Measurements from ENCODE around the gene POLN.

Gene POLN

DNA sequence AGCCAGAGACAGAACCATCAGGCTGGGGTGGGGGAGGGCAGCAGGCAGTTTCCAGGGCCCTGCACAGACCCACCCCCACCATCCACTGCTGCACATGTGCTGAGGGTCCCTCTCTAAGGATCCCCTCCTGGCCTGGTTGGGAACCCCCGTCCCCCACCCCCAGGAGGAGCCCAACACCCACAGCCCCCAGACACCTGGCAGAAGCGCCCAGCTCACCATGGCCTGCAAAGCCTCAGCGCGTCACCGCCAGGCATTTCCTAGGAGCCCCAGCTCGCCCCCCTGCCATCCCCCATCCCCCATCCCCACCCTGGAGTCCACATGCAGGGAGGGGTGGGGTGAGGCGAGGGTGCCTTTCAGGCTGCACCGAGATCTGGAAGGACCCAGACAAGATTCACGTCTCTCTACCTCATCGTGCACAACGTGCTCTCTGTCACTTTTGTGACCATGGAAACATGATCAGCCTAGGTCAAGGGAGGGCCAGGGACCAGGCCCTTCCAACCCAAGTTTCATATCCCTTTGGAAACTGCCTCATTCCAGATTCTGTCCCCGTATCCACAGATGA, 10.7 kb upstream of the POLN start:
- in situ Hi-C loops (cut with MboI; ENCODE audit: low sequenced_read_pairs) = no loop called here

DNA sequence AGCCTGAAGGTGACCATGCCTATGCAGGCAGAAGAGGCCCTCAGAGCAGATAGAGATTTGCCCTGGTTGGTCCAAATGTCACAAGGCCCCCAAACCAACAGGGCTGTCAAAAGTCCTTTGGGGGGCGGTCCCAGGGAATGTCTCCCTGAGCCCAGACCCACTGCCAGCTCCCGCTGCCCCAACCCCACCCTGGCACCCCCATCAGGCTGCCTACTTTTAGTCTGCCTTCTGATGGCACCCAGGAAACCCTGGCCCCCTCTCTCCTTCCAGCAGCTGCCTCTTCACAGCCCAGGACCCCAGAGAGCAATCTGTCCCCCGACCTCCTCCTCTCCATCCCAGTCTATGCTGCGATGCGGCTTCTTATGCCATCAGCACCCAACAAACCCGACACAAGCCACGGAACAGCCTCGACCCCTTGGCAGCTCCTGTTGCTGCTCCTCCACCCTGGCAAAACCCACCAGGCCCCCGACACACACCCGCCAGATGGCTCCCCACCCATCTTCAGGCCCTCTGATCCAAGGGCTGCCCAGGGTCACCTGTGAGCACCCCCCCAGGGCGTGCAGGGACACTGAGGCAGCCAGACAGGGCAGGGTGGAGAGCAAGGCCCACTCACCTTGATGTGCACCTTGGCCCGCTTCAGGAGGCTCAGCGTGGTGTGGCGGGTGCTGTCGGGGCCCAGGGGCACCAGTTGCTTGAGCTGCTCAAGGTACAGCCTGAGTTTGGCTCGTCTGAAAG, 10.0 kb upstream of the POLN start:
- in situ Hi-C loops (cut with MboI; ENCODE audit: low sequenced_read_pairs) = no loop called here

DNA sequence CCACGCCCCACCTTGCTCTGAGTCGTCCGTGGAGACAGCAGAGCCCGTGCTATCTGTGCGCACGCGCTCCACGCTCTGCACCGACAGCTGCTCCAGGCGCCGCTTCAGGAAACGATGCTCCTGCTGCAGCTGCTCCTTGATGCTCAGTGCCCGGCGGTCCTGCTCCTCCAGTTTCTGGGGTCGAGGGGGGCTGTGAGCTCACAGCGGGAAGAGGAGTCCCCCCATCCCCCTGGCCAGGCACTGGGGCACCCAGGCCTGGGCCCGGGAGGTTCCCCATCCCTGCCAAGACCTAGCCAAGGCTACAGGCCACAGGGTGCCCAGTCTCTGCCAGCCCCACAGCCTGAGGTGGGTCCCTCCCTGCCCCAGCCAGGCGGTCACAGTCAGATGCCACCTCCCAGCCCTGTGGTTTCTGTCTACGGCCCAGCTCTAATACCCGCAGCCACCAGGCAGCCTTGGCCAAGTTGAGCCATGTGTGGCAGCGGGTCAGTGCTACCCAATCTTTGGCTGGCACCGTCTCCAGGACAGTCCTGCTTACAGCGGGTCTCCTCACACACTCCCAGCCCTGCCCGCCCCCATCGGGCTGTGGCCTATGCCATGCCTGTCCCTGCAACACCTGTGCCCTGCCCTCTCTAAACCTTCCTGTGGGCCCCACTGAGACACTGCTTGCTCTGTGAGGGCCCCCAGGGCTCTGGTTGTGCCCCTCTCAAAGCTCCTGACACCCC, 9.3 kb upstream of the POLN start:
- in situ Hi-C loops (cut with MboI; ENCODE audit: low sequenced_read_pairs) = no loop called here

DNA sequence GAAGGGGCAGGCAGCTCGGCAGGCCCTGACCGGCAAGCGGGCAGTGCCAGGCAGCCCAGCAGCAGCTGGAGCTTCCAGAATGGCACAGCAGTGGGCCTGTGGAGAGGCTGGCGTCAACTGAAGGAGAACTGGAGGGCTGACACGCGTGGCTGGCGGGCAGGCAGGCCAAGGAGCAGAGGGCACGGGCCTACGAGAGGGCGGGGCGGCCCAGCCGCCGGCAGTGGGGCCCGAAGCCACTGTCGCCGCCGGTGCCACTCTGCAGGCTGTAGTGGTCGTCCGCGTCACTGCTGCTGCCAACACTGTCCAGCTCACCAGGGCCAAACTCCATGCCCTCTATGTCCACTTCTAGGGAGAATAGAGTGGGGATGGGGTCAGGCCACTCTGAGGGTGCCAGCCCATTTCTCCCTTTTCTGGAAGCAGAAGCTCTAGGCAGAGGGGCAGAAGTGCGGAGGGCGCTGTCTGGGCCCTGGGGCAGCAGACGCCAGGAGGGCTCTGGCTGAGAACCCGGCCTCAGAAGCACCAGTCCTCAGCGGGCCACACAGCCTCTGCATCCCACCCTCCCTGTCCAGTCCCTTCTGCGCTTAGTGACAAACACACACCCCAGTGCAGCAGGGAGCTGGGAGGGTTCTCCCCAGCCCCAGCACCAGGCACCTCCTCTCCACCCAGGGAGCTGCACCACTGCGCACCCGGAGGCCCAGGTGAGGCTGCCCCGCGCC, 8.6 kb upstream of the POLN start:
- in situ Hi-C loops (cut with MboI; ENCODE audit: low sequenced_read_pairs) = no loop called here

DNA sequence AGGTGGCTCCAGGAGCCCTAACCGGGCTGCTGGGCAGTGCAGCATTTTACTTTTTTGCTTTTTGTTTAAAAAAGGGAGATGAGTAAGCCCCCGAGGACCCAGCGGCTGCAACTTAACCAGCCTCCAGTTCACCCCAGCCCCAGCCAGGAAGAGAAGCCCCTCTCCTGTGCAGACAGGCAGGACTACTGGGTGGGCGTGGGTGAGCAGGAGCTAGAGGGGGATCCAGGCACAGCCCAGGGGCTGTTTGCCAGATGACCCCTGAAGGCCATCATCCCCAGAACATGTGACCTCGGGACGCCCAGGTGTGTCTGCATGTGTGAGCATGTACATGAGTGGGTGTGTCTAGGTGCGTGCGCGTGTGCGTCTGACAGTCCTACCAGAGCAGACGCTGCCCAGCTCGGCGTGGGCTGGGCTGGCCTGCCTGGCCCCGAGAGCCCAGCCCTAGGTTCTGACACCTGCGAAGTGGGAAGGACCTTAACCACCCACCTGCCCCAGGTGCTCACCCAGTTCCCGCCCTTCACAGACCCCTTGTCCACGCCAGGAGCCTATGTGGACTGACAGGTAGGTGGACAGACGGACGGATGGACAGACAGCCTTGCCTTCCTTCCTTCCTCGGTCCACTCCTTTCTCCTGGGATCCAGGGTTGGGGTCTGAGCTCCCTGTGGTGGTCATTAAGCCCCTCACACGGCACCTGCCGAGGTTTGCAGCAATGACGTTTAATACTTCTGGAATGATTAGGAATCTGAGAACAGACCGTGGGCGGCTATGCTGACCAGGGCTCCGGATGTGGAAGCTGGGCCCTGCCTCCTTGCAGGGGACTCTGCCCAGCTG, 7.8 kb upstream of the POLN start:
- in situ Hi-C loops (cut with MboI; ENCODE audit: low sequenced_read_pairs) = no loop called here

DNA sequence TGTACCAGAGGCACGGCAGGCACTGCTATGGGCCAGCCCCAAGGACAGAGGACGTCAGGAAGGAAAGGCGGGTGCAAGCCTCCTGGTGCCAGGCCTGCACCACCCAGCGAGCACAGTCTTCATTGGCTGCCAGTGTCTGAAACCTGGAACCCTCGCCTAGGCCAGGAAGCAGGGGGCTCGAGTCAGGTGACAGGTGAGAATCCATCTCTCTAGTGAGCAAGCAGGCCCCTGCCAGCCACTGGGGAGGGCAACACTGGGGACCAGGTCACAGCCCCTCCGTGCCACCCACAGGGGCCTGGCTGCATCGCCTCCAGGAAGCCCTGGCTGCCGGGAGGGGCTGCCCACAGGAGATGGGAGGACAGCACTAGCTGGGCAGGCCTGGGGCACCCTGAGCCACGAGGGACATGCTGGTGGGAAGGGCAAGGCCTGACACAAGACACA, 6.9 kb upstream of the POLN start:
- in situ Hi-C loops (cut with MboI; ENCODE audit: low sequenced_read_pairs) = no loop called here

DNA sequence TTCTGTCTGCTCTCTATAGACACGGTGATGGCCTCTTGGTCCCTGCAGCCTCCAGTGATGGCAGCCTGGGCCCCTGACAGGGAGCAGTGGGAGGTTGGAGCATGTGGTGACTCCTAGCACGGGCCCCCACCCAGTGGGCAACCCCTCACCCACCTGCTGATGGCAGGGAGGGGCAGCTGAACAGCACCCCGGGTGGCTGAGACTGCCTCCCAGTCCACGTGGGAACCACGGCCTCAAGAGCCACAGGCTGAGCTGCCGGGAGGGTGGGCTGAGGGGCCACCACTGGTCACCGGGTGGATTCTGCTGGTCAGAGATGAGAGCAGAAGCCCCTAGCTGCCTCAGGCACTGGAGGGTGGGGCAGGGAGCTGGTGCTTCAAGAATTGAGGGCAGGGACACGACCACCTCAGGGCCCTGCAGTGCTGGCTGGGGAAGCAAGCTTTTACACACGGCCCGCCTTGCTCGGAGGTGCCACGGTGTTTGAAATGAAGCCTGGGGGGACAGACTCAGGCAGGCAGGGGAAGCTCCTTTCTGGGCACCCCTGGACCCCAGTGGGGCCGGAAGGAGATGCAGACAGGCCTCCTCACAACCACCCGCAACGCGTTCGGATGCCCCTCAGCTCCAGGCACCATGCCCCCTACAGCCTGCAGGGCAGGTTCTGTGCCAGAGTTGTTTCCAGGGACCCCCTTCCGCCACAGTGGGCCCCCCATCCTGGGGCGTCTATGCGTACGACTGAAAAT, 6.3 kb upstream of the POLN start:
- in situ Hi-C loops (cut with MboI; ENCODE audit: low sequenced_read_pairs) = no loop called here

DNA sequence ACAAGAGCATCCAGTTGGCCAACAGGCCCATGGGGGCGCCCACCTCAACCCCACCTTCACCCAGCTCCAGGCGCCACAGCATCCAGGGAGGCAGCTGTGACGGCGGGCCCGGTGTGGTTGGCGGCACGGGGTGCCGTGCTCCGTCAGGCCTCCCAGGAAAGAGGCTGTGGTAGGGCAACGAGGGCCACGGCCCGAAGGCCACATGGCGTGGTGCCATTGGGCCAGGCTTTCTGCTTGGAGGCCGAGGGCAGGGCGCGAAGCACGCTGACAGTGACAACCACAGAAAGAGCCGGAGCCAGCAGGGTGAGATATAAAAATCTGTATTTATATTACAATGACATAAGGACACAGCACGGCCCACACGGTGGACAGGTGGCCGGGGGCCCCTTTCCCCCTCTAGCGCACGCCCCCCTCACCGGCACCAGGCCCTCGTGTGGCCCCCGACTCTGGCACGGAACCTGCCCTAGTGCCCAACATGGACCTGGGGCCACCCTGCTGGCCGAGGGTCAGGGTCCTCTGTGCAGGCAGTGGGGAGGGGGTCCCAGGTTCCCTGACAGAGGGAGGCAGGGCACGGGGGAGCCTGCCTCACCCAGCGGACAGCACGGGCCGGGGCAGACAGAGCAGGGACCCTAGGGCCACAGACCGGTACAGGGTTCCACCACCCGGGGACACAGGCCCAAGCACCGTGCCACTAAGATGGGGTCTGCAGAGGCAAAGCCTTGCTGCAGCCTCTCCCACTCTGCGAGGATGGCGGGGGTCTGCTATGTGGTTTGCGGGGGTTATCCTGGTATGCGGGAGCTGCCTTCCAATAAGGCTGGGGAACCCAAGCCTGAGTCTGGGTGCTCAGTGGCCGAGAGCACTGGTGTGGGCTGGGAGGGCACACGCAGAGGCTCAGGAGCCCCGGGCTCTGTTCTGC, 5.5 kb upstream of the POLN start:
- in situ Hi-C loops (cut with MboI; ENCODE audit: low sequenced_read_pairs) = no loop called here

DNA sequence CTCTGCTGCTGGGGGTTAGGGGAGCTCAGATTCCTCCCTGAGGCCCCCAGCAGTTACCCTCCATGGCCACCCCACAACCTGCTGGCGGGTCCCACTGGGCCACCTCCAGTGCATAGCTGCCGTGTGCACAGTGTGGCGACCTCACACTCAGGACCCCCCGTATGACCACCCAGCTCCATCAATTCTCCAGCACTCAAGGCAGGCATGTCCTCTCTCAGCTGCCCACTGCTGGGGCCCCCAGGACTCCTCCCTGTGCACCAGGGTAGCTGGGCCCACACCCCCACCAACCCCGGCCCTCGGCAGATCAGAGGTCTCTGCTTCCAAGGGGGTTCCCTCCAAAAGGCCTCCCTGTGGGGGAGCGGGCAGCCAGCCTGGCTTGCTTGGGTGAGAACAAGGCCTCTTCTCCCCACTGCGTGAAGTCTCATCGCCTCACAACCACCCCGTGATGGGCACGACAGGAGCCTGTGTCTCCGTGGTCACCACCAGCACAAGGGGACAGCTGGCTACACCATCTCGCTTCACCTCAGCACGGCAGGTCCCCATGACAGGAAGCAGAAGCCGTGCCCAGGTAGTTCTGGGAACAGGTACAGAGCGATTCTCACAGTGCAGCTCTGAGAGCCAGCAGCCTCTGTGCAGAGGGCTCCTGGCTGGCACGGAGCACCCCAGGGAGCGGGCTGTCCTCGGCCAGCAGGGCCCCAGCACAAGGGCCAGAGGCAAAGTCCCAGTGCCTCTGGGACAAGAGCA, 4.6 kb upstream of the POLN start:
- in situ Hi-C loops (cut with MboI; ENCODE audit: low sequenced_read_pairs) = no loop called here

DNA sequence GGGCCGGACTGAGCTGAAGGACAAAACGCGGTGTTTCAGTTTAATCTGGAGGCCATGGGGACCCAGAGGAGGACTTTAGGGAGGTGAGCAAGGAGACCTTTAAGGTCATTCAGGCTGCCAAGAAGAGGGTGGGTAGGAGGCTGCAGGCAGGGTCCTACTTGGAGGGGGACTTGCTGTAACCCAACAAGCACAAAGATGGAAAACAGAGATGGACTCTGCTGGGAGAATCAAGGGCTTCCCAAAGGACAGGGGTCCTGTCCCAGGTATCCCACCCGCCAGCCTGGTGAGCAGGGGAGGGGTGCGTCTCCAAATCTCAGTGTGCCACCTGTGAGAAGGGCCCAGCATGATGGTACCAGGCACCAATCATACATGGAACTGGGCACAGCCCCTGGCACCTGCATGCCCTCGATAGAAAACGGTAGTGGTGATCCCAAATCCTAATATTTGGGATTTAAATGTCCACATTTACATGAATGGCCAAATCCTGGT, 3.9 kb upstream of the POLN start:
- in situ Hi-C loops (cut with MboI; ENCODE audit: low sequenced_read_pairs) = no loop called here

DNA sequence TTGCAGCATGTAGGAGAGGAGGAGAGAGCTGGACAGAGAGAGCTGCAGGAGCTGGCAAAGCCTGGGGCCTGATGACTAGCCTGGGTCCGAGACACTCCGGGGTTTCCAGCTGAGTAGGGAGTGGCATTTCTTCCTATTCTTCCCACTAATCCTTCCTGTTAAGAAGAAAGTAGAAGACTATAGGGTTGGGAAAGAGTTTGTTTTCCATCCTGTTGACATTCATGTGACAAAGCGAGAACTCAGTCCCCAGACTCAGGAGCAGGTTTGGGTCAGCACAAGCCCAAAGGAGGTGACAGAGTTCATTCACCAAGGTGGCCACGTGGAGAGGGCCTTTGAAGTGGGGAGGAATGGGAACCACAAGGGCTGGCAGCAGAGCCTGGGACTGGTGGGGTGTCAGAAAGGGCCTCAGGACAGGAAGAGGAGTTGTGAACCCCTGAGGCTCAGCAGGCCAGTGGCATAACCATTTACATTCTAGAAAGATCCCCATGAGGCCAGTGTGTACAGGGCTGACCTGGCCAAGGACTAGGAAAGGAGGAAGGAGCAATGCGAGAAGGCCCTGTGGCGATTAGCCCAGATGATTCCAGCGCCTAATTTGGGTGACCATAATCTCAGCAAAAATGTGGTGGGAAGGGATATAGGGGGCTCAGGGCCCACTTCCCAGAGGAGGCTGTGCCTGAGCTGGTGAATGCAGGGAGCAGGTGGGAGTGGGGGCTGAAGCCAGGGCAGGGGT, 3.3 kb upstream of the POLN start:
- in situ Hi-C loops (cut with MboI; ENCODE audit: low sequenced_read_pairs) = no loop called here

DNA sequence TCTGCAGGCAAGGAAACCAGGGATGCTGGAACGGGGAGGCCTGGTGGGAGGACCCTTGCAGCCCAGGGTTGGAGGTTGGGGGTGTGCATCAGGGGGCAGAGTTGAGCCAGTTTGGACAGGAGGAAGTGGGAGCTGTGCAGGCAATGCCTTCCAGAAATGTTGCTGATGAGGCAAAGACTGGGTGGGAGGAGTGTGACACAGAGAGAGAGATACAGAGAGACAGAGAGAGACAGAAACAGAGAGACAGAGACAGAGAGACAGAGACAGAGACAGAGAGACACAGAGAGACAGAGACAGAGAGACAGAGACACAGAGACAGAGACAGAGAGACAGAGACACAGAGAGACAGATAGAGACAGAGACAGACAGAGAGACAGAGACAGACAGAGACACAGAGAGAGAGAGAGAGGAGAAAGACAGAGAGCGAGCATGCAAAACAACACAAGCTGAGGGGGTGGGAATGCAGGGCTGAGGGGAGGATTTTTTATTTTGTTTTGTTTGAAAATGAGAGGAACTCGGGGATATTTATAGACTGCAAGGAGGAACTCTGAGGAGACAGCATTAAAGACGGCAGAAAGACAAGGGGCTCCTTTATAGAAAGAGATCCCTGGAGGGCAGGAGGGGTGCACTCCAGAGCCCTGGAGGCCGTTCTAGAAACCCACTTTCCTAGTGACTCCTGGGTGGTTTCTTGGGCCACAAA, 1.9 kb upstream of the POLN start:
- in situ Hi-C loops (cut with MboI; ENCODE audit: low sequenced_read_pairs) = no loop called here

DNA sequence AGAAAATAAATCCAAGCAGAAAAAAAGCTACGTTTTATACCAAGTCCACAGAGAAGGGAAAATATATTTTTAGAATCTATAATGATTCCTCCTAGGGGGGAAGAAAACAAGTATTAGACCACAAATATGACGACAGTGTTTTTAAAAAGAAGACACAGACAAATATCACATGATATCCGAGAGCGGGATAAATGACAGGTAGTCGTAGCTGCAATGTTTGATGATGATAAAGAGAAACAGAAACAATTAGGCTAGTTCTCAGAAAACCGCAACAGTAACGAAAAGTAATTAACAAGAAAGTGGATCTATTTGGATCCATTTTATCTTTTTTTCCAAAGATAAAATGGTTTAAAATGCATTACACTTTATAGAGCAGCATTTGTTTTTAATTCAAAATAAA, 918 bp downstream of the POLN start:
- in situ Hi-C loops (cut with MboI; ENCODE audit: low sequenced_read_pairs) = no loop called here

DNA sequence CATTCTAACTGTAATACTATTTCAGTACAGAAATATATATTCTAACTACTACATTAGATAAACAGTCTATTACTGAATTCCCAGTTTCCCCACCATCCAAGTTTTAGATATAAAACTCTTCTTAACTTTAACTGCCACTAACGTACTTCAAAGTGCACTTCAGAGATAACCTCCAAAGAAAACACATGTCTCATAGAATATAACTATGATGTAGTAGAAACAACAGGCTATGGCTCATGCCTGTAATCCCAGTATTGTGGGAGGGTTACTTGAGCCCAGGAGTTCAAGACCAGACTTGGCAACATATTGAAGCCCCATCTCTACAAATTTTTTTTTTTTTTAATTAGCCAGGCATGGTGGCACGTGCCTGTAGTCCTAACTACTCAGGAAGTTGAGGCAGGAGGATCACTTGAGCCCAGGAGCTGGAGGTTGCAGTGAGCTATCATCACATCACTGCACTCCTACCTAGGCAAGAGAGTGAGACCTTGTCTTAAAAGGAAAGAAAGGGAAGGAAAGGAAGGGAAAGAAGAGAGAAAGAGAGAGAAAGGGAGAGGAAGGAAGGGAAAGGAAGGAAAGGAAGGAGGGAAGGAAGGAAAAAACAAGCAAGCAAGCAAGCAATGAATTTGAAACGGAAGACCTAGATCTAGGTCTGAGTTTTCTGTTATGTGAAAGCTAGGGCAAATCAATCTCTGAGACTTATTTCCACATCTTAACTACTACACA, 4.8 kb downstream of the POLN start:
- in situ Hi-C loops (cut with MboI; ENCODE audit: low sequenced_read_pairs) = no loop called here

DNA sequence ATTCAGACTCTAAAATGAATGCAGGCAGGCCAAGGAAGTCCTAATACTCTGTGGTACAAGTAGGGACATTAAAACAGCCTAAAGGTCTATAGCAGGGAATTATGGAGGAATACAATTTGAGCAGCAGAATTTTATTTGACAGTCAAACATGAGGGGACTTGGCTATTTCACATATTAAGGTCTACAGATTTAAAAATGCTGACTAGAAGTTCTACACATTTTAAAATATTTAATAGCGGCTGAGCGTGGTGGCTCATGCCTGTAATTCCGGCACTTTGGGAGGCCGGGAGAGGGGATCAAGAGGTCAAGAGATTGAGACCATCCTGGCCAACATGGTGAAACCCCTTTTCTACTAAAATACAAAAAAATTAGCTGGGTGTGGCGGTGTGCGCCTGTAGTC, 10.8 kb downstream of the POLN start:
- in situ Hi-C loops (cut with MboI; ENCODE audit: low sequenced_read_pairs) = no loop called here

DNA sequence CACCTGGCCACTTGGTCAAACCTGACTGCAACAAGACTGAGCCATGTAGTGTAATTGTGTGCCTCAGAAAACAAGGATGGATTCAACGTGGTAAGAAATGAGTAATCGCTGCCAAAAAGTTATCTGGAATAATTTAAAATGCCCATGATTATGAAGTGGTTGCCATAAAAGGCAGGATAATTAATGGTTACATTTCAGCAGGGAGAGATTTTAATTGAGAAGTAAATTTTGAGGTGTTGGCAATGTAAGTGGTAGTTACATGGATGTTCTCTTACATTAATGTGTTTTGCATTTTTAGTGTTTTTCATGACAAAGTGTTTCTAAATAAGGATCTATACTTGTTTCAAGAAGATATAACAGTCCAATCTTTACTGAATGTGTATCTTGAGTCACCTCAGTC, 15.7 kb downstream of the POLN start:
- in situ Hi-C loops (cut with MboI; ENCODE audit: low sequenced_read_pairs) = no loop called here
